ENCODE data around the gene MUTYH. TPM values are rescaled to one million over a fixed set of nuclear protein-coding genes. Genes with fewer than 3 reads are reported as not detected.
A peak's percentile ranks its signal among the peaks of the same experiment; 100 is the strongest.

Gene MUTYH
- total and polyA plus RNA-seq, 2 experiments from 2014 or later: 27.1 to 35.6 TPM

DNA sequence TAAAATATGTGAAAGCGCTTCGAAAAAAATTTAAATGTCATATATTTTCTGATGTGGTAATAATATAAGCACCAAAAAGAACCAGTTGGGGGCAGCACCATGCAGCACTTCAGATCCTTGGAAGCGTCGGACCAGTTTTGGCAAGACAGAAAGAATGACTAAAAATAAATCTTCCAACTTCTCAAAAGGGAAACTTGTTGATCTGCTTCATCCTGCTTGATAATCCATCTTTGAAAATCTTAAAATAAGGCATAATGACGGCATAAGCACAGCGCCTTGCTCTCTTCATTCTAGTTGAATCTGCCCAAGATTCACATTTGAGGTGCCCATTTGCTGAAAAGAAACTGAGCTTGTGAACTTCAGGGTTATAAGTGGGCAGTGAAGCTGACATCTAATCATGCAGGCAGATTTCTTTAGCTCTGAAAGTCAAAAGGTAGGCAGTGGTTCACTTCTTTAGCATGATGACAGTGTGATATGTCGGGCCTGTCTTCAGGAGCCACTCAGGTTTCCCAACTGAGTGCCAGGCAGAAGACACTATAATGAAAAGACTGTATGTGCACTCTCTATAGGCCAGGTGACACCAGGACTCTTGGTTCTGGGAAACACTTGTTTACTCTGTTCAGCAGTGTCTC, 19.8 kb upstream of the MUTYH start:
- no peaks in the 10 kb centered on the region for H3K9me3 ChIP-seq (ENCODE audit: low read depth)
- peak overlapping the region; percentile 49 for H3K27ac ChIP-seq
- peaks cover 8% of the 10 kb centered on the region for H3K4me1 ChIP-seq (ENCODE audit: low read depth)
- H3K4me3 ChIP-seq: no peak overlapping the region
- peak; percentile 60 for TF ChIP-seq CTCF (IDR thresholded peaks at IDR 0.05; ENCODE audit: low read depth, low read length)
- peak; percentile 74 to 85 for DNase-seq (ENCODE audit: low read depth in 1 of 2, low spot score in 1 of 2)
- no peaks in the 10 kb centered on the region for H3K27me3 ChIP-seq
- H3K36me3 ChIP-seq: no peaks in the 10 kb centered on the region

DNA sequence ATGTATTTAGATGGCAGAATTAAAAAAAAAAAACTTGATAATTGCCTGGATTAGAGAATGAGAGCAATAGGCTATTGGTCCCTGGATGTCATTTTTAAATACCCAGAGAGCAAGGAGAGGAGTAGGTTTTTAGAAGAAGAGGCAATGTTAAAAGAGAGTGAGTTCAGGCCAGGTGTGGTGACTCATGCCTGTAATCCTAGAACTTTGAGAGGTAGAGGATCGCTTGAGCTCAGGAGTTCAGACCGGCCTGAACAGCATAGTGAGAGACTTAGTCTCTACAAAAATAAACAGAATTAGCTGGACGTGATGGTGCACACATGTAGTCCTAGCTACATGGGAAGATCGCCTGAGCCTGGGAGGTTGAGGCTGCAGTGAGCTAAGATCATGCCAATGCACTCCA, 15.9 kb upstream of the MUTYH start:
- Histone ChIP-seq H3K9me3 (ENCODE audit: low read depth) (no peaks in the 10 kb centered on the region), H3K36me3 (no peaks in the 10 kb centered on the region), H3K4me1 (ENCODE audit: low read depth) (peaks cover 8% of the 10 kb centered on the region), H3K4me3 (no peak overlapping the region), H3K27me3 (no peaks in the 10 kb centered on the region), H3K27ac (no peak overlapping the region)
- no peak for TF ChIP-seq CTCF (IDR thresholded peaks at IDR 0.05; ENCODE audit: low read depth, low read length)
- no peak for DNase-seq (ENCODE audit: low read depth in 1 of 2, low spot score in 1 of 2)

- H3K27me3 ChIP-seq: no peaks in the 10 kb centered on the region
- peaks cover 8% of the 10 kb centered on the region for H3K4me1 ChIP-seq (ENCODE audit: low read depth)
- DNase-seq (ENCODE audit: low read depth in 1 of 2, low spot score in 1 of 2): no peak
- H3K27ac ChIP-seq: no peak overlapping the region
- H3K4me3 ChIP-seq: no peak overlapping the region
- no peak for TF ChIP-seq CTCF (IDR thresholded peaks at IDR 0.05; ENCODE audit: low read depth, low read length)
- H3K9me3 ChIP-seq (ENCODE audit: low read depth): no peaks in the 10 kb centered on the region
- H3K36me3 ChIP-seq: no peaks in the 10 kb centered on the region
Observed at GRCh38 chr1:45355683-45356082, 15.4 kb upstream of the MUTYH start.

- Histone ChIP-seq H3K36me3 (no peaks in the 10 kb centered on the region), H3K27ac (no peak overlapping the region), H3K4me1 (ENCODE audit: low read depth) (no peaks in the 10 kb centered on the region), H3K27me3 (no peaks in the 10 kb centered on the region), H3K9me3 (ENCODE audit: low read depth) (no peaks in the 10 kb centered on the region), H3K4me3 (no peak overlapping the region)
- DNase-seq (ENCODE audit: low read depth in 1 of 2, low spot score in 1 of 2): no peak
- no peak for TF ChIP-seq CTCF (IDR thresholded peaks at IDR 0.05; ENCODE audit: low read depth, low read length)
Observed at GRCh38 chr1:45354838-45355237, 14.6 kb upstream of the MUTYH start.

GRCh38 chr1:45353685-45354084, 13.4 kb upstream of the MUTYH start:
- H3K9me3 ChIP-seq (ENCODE audit: low read depth): no peaks in the 10 kb centered on the region
- DNase-seq (ENCODE audit: low read depth in 1 of 2, low spot score in 1 of 2): no peak
- H3K4me1 ChIP-seq (ENCODE audit: low read depth): peaks cover 9% of the 10 kb centered on the region
- H3K27me3 ChIP-seq: no peaks in the 10 kb centered on the region
- H3K4me3 ChIP-seq: no peak overlapping the region
- H3K27ac ChIP-seq: no peak overlapping the region
- H3K36me3 ChIP-seq: no peaks in the 10 kb centered on the region
- TF ChIP-seq CTCF (IDR thresholded peaks at IDR 0.05; ENCODE audit: low read depth, low read length): no peak
